Measurements from ENCODE around the gene AMOTL1.

DNA sequence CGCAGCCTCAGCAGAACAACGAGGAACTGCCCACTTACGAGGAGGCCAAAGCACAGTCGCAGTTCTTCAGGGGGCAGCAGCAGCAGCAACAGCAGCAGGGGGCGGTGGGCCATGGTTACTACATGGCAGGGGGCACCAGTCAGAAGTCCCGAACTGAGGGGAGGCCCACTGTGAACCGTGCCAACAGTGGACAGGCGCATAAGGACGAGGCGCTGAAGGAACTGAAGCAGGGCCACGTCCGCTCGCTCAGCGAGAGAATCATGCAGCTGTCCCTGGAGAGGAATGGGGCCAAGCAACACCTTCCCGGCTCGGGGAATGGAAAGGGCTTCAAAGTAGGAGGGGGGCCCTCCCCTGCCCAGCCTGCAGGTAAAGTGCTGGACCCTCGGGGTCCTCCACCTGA lies 31.6 kb downstream of the AMOTL1 start:
- TF ChIP-seq, protein P1, sequence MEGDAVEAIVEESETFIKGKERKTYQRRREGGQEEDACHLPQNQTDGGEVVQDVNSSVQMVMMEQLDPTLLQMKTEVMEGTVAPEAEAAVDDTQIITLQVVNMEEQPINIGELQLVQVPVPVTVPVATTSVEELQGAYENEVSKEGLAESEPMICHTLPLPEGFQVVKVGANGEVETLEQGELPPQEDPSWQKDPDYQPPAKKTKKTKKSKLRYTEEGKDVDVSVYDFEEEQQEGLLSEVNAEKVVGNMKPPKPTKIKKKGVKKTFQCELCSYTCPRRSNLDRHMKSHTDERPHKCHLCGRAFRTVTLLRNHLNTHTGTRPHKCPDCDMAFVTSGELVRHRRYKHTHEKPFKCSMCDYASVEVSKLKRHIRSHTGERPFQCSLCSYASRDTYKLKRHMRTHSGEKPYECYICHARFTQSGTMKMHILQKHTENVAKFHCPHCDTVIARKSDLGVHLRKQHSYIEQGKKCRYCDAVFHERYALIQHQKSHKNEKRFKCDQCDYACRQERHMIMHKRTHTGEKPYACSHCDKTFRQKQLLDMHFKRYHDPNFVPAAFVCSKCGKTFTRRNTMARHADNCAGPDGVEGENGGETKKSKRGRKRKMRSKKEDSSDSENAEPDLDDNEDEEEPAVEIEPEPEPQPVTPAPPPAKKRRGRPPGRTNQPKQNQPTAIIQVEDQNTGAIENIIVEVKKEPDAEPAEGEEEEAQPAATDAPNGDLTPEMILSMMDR (IDR thresholded peaks at IDR 0.05 in 4 of 5, conservative IDR thresholded peaks at IDR 0.05 in 1 of 5) = no peak
- TF ChIP-seq POLR2A (IDR thresholded peaks at IDR 0.05) = no peak
